ENCODE results near the gene CDS2. TPM values are rescaled to one million over a fixed set of nuclear protein-coding genes. Genes with fewer than 3 reads are reported as not detected.

Gene CDS2
- total and polyA plus RNA-seq, 2 of the 13 experiments (the other 11 are each of a cell fraction or from before 2014, with no cell fraction given), result 81.3 to 153 TPM

- Histone ChIP-seq H3K79me2 (ENCODE audit: insufficient read depth, low read length) (no peaks in the 10 kb centered on the region), H3K9me3 (ENCODE audit: low read length) (no peaks in the 10 kb centered on the region), H3K27ac (ENCODE audit: extremely low read length, insufficient read depth, low read length) (no peak overlapping the region), H3K4me2 (ENCODE audit: low read depth, low read length) (no peak overlapping the region), H2AFZ (ENCODE audit: low read length) (no peak overlapping the region), H4K20me1 (ENCODE audit: insufficient read depth, low read length) (no peaks in the 10 kb centered on the region), H3K4me1 (ENCODE audit: insufficient read depth, low read length) (no peaks in the 10 kb centered on the region), H3K4me3 (replicated peaks in 1 of 3; ENCODE audit: insufficient read depth in 1 of 3, low read depth in 2 of 3, low read length in 3 of 3) (no peak overlapping the region), H3K36me3 (replicated peaks in 1 of 2; ENCODE audit: control insufficient read depth in 1 of 2, insufficient read depth in 2 of 2, low read length in 2 of 2) (peaks cover 8 to 35% of the 10 kb centered on the region in 2 experiments), H3K9ac (ENCODE audit: insufficient read depth, low read depth, low read length) (no peak overlapping the region), H3K27me3 (ENCODE audit: control insufficient read depth in 1 of 2, insufficient read depth in 2 of 2, low read length in 2 of 2) (no peaks in the 10 kb centered on the region)
- ChIA-PET POLR2A (no interaction called here), CTCF (ENCODE audit: low intra/inter-chr PET ratio, low total read pairs) (no interaction called here)
- no peak for DNase-seq (ENCODE audit: low spot score)
- TF ChIP-seq MYC (CRISPR knock-in tag; IDR thresholded peaks at IDR 0.05; ENCODE audit: borderline replicate concordance) (no peak), ISL2 (CRISPR knock-in tag; IDR thresholded peaks at IDR 0.05) (no peak), ZNF746 (CRISPR knock-in tag; IDR thresholded peaks at IDR 0.05) (0 out of 2 replicates have a peak, but pooled peaks have one; percentile 29), HMGXB4 (CRISPR knock-in tag; IDR thresholded peaks at IDR 0.05; ENCODE audit: borderline replicate concordance in 1 of 2, low read depth in 1 of 2) (no peak), CHCHD3 (CRISPR knock-in tag; IDR thresholded peaks at IDR 0.05) (no peak), MXD3 (CRISPR knock-in tag; IDR thresholded peaks at IDR 0.05) (no peak), NONO (IDR thresholded peaks at IDR 0.05) (no peak), NONO (CRISPR knock-in tag; conservative IDR thresholded peaks at IDR 0.05) (0 out of 2 replicates have a peak, but pooled peaks have one; percentile 25), POLR2A (IDR thresholded peaks at IDR 0.05; ENCODE audit: insufficient read depth in 1 of 2, low read depth in 2 of 2, low read length in 2 of 2) (peak in 1 of 2 experiments; percentile 9; a peak in 1 of 4 replicates), KLF12 (CRISPR knock-in tag; IDR thresholded peaks at IDR 0.05; ENCODE audit: borderline replicate concordance) (no peak), POLR2G (IDR thresholded peaks at IDR 0.05; ENCODE audit: low read depth, low read length) (0 out of 2 replicates have a peak, but pooled peaks have one; percentile 10), PBX3 (CRISPR knock-in tag; IDR thresholded peaks at IDR 0.05; ENCODE audit: borderline replicate concordance) (no peak), U2AF1 (optimal IDR thresholded peaks at IDR 0.05; ENCODE audit: low read depth, low read length) (no peak), SSRP1 (CRISPR knock-in tag; IDR thresholded peaks at IDR 0.05) (peak; percentile 60; the same call in 1 of the 2 replicates), ZBTB21 (CRISPR knock-in tag; IDR thresholded peaks at IDR 0.05) (no peak), MLX (CRISPR knock-in tag; IDR thresholded peaks at IDR 0.05) (no peak)
- intact Hi-C loops (cut with micrococcal nuclease; ENCODE audit: unreplicated experiment) (no loop called here), in situ Hi-C loops (cut with HindIII; ENCODE audit: extremely low pct_ligation_motif_present, low pct_unique_long_range_greater_than_20kb) (loop anchor here (10.0 kb wide), 1 partner anchor 491 kb away; no protein-coding TSS in a partner anchor)
- peak; percentile 22 for ATAC-seq
- BruUV-seq (replicated peaks), result no TSS peak
- WGBS (ENCODE audit: low lambda C conversion rate), result 97% methylated on average over 3 of the region's 3 CpGs
- no peak for FAIRE-seq
Measured at GRCh38 chr20:5095454-5095853, 31.4 kb upstream of the CDS2 start.

Measured in HepG2 (cell line).